H9 (cell line): ENCODE data around the gene ZNF790. TPM values are rescaled to one million over a fixed set of nuclear protein-coding genes. Genes with fewer than 3 reads are reported as not detected.
"Not testable (repeated sequence)": the region's sequence is repeated elsewhere in the genome, so short reads cannot be mapped to it uniquely, and the experiment has no call there.

Experiments
- DNase-seq: peaks from one replicate; pipeline ENCODE4 v3.0.0-alpha.2; 2017
- H2AFZ ChIP-seq: one replicate; pipeline ENCODE4 v1.6.1; 2013; ENCODE audit warnings: mild to moderate bottlenecking, low read length, control low read depth, moderate library complexity
- H2AK5ac ChIP-seq: 2 replicates; pipeline ENCODE4 v1.6.1; 2013; ENCODE audit warnings: low read length, control low read depth, mixed read lengths; ENCODE audit not compliant: insufficient read length
- H2BK120ac ChIP-seq: one replicate; pipeline ENCODE4 v1.6.1; 2013; ENCODE audit warnings: low read depth, mild to moderate bottlenecking, low read length, control low read depth, inconsistent platforms; ENCODE audit not compliant: poor library complexity, severe bottlenecking
- H2BK12ac ChIP-seq: 2 replicates; pipeline ENCODE4 v1.6.1; 2013; ENCODE audit warnings: low read length, control low read depth, mixed read lengths, low read depth; ENCODE audit not compliant: insufficient read length
- H2BK15ac ChIP-seq: 2 replicates; pipeline ENCODE4 v1.6.1; 2013; ENCODE audit warnings: low read depth, low read length, control low read depth
- H2BK20ac ChIP-seq: one replicate; pipeline ENCODE4 v1.6.1; 2013; ENCODE audit warnings: low read depth, mild to moderate bottlenecking, low read length, control low read depth, inconsistent platforms; ENCODE audit not compliant: poor library complexity, severe bottlenecking
- H2BK5ac ChIP-seq: 2 replicates; pipeline ENCODE4 v1.6.1; 2013; ENCODE audit warnings: low read length, control low read depth, mixed read lengths; ENCODE audit not compliant: insufficient read length
- H3K14ac ChIP-seq: 2 replicates; pipeline ENCODE4 v1.6.1; 2013; ENCODE audit warnings: low read length, control low read depth; ENCODE audit not compliant: insufficient read depth
- H3K18ac ChIP-seq: 2 replicates; pipeline ENCODE4 v1.6.1; 2013; ENCODE audit warnings: low read depth, mild to moderate bottlenecking, mixed read lengths, low read length, control low read depth; ENCODE audit not compliant: insufficient read length
- H3K23ac ChIP-seq: 2 replicates; pipeline ENCODE4 v1.6.1; 2013; ENCODE audit warnings: low read length, control low read depth, mixed read lengths, low read depth; ENCODE audit not compliant: insufficient read length
- H3K23me2 ChIP-seq: 2 replicates; pipeline ENCODE4 v1.6.1; 2013; ENCODE audit warnings: low read depth, mild to moderate bottlenecking, mixed read lengths, low read length, control low read depth; ENCODE audit not compliant: insufficient read length, poor library complexity, severe bottlenecking
- H3K27ac ChIP-seq: 2 replicates; pipeline ENCODE4 v1.5.1; 2013; ENCODE audit warnings: low read length, control low read depth, mixed read lengths, low read depth; ENCODE audit not compliant: insufficient read length
- H3K27me3 ChIP-seq: 2 replicates; pipeline ENCODE4 v1.6.1; 2013; ENCODE audit warnings: low read length, control low read depth, inconsistent platforms; ENCODE audit not compliant: insufficient read depth
- H3K4ac ChIP-seq: 2 replicates; pipeline ENCODE4 v1.6.1; 2013; ENCODE audit warnings: low read depth, mild to moderate bottlenecking, control low read depth, inconsistent platforms, low read length, moderate library complexity
- H3K4me1 ChIP-seq: 2 replicates; pipeline ENCODE4 v1.6.1; 2013; ENCODE audit warnings: low read length, control low read depth, inconsistent platforms; ENCODE audit not compliant: insufficient read depth
- H3K4me2 ChIP-seq: 2 replicates; pipeline ENCODE4 v1.6.1; 2013; ENCODE audit warnings: low read length, control low read depth, mixed read lengths; ENCODE audit not compliant: insufficient read length, insufficient read depth
- H3K56ac ChIP-seq: 2 replicates; pipeline ENCODE4 v1.6.1; 2013; ENCODE audit warnings: low read depth, mild to moderate bottlenecking, mixed read lengths, low read length, control low read depth; ENCODE audit not compliant: insufficient read length
- H3K79me1 ChIP-seq: 2 replicates; pipeline ENCODE4 v1.6.1; 2013; ENCODE audit warnings: low read depth, mild to moderate bottlenecking, moderate library complexity, low read length, control low read depth, inconsistent platforms; ENCODE audit not compliant: insufficient read depth, poor library complexity, severe bottlenecking
- H3K79me2 ChIP-seq: 2 replicates; pipeline ENCODE4 v1.6.1; 2013; ENCODE audit warnings: low read length, control low read depth, inconsistent platforms; ENCODE audit not compliant: insufficient read depth
- H3K9ac ChIP-seq: 2 replicates; pipeline ENCODE4 v1.6.1; 2013; ENCODE audit warnings: low read length, control low read depth, mixed read lengths; ENCODE audit not compliant: insufficient read length; ENCODE audit errors: extremely low read depth
- H3K9me3 ChIP-seq: one replicate; pipeline ENCODE4 v1.6.1; 2013; ENCODE audit warnings: low read depth, low read length, inconsistent platforms; ENCODE audit not compliant: control insufficient read depth
- H3T11ph ChIP-seq: one replicate; pipeline ENCODE4 v1.6.1; 2013; ENCODE audit warnings: mild to moderate bottlenecking, low read length, control low read depth, inconsistent platforms
- H4K20me1 ChIP-seq: one replicate; pipeline ENCODE4 v1.6.1; 2013; ENCODE audit not compliant: control insufficient read depth, insufficient read length, insufficient read depth
- H4K5ac ChIP-seq: 2 replicates; pipeline ENCODE4 v1.6.1; 2013; ENCODE audit warnings: low read depth, mild to moderate bottlenecking, mixed read lengths, low read length, control low read depth; ENCODE audit not compliant: insufficient read length
- H4K8ac ChIP-seq: replicated peaks from 2 replicates; pipeline ENCODE4 v1.6.1; 2013; ENCODE audit warnings: low read length, control low read depth, mixed read lengths, low read depth; ENCODE audit not compliant: insufficient read length
- H4K91ac ChIP-seq: 2 replicates; pipeline ENCODE4 v1.6.1; 2013; ENCODE audit warnings: low read depth, mild to moderate bottlenecking, moderate library complexity, mixed read lengths, low read length, control low read depth; ENCODE audit not compliant: insufficient read length
- H3K27ac Mint-ChIP-seq, 3 experiments: 2 replicates in 2 of 3; 3 replicates in 1 of 3; pipeline ENCODE4 v1.8.0; 2020 to 2021; ENCODE audit warnings: mixed read lengths in 3 of 3, mild to moderate bottlenecking in 1 of 3, moderate library complexity in 1 of 3
- H3K27me3 Mint-ChIP-seq: 2 replicates; pipeline ENCODE4 v1.8.0; 2021; ENCODE audit warnings: low read depth, mild to moderate bottlenecking, moderate library complexity, mixed read lengths
- H3K36me3 Mint-ChIP-seq, 3 experiments: 2 replicates in 2 of 3; 3 replicates in 1 of 3; pipeline ENCODE4 v1.8.0; 2020 to 2021; ENCODE audit warnings: low read depth in 3 of 3, mixed read lengths in 3 of 3; ENCODE audit not compliant: insufficient read depth in 1 of 3
- H3K4me1 Mint-ChIP-seq, 2 experiments: 2 replicates each; pipeline ENCODE4 v1.8.0; 2020; ENCODE audit warnings: mixed read lengths in 2 of 2
- H3K4me3 Mint-ChIP-seq, 2 experiments: 2 replicates in 1 of 2; 3 replicates in 1 of 2; pipeline ENCODE4 v1.8.0; 2020 to 2021; ENCODE audit warnings: mild to moderate bottlenecking in 2 of 2, mixed read lengths in 2 of 2, moderate library complexity in 1 of 2
- H3K9me3 Mint-ChIP-seq, 2 experiments: 2 replicates in 1 of 2; 3 replicates in 1 of 2; pipeline ENCODE4 v1.8.0; 2020; ENCODE audit warnings: mild to moderate bottlenecking in 2 of 2, mixed read lengths in 2 of 2, moderate library complexity in 1 of 2
- WGBS: extraction: QIAGEN DNeasy Blood & Tissue Kit; methylation state at CpG from one replicate; pipeline ENCODE4 v1.1.7; 2013; ENCODE audit warnings: missing lambda C conversion rate, low lambda C conversion rate, mixed read lengths; ENCODE audit not compliant: insufficient read length; ENCODE audit errors: extremely low coverage; 5-methylcytosine and 5-hydroxymethylcytosine counted together
- total RNA-seq: library from RNA; stranded (reverse); gene quantifications from 2 replicates; pipeline ENCODE4 v1.2.1, GENCODE V29; 2021
- TF ChIP-seq, protein P1 (sequence below): fragments of 200-600 bp; sonication (generic); conservative IDR thresholded peaks from 3 replicates; pipeline ENCODE4 v1.8.0; 2021; ENCODE audit warnings: antibody characterized with exemption, mild to moderate bottlenecking

Gene ZNF790
- total RNA-seq, 1 experiment from 2014 or later = 8.2 TPM

DNA sequence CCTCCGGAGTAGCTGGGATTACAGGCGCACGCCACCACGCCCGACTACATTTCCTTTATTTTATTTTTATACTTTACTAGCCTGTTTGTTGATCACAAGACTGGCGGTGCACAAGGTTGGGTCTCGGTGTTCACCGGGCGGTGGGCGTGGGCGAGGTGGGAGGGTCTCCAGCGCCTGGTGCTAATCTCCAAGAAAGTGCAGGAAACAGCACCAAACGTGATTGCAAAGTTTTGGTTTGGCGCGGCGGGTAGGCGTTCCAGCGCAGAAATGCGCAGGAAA is 41.5 kb downstream of the ZNF790 start:
- TF ChIP-seq, protein P1, sequence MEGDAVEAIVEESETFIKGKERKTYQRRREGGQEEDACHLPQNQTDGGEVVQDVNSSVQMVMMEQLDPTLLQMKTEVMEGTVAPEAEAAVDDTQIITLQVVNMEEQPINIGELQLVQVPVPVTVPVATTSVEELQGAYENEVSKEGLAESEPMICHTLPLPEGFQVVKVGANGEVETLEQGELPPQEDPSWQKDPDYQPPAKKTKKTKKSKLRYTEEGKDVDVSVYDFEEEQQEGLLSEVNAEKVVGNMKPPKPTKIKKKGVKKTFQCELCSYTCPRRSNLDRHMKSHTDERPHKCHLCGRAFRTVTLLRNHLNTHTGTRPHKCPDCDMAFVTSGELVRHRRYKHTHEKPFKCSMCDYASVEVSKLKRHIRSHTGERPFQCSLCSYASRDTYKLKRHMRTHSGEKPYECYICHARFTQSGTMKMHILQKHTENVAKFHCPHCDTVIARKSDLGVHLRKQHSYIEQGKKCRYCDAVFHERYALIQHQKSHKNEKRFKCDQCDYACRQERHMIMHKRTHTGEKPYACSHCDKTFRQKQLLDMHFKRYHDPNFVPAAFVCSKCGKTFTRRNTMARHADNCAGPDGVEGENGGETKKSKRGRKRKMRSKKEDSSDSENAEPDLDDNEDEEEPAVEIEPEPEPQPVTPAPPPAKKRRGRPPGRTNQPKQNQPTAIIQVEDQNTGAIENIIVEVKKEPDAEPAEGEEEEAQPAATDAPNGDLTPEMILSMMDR = no peak
- H3K27ac ChIP-seq = no peak overlapping the region
- no peak for DNase-seq
- H3K23ac ChIP-seq = no peak overlapping the region
- peaks cover 17 to 37% (median 33%) of the 10 kb centered on the region in 3 experiments for H3K36me3 Mint-ChIP-seq
- H3K4me1 Mint-ChIP-seq = no peaks in the 10 kb centered on the region
- H2AFZ ChIP-seq = no peak overlapping the region
- no peak overlapping the region for H4K8ac ChIP-seq
- peak overlapping the region; percentile 49 for H3K4me2 ChIP-seq
- H2BK20ac ChIP-seq = no peak overlapping the region
- H3K56ac ChIP-seq = no peak overlapping the region
- no peak overlapping the region for H3K9ac ChIP-seq
- H4K20me1 ChIP-seq = no peaks in the 10 kb centered on the region
- H3K4me1 ChIP-seq = no peaks in the 10 kb centered on the region
- peak overlapping the region; percentile 61 for H2BK120ac ChIP-seq
- no peaks in the 10 kb centered on the region for H3K23me2 ChIP-seq
- H3K4ac ChIP-seq = no peak overlapping the region; the same call in 1 of the 2 replicates
- no peaks in the 10 kb centered on the region; the same call in 1 of the 2 replicates for H3K27me3 Mint-ChIP-seq
- no peak overlapping the region for H3T11ph ChIP-seq
- no peak overlapping the region for H2BK15ac ChIP-seq
- H3K14ac ChIP-seq = peak overlapping the region; percentile 12; the same call in 1 of the 2 replicates
- H4K91ac ChIP-seq = no peak overlapping the region
- H3K4me3 Mint-ChIP-seq = no peak overlapping the region
- H2BK5ac ChIP-seq = no peak overlapping the region
- peaks cover 19% of the 10 kb centered on the region for H3K9me3 ChIP-seq
- H3K27ac Mint-ChIP-seq = no peak overlapping the region
- no peaks in the 10 kb centered on the region for H3K27me3 ChIP-seq
- WGBS = no CpG with 5 or more reads among the region's 19 CpGs
- peaks cover 5% of the 10 kb centered on the region; the same call in 1 of the 2 replicates for H3K79me2 ChIP-seq
- H3K79me1 ChIP-seq = no peaks in the 10 kb centered on the region
- H4K5ac ChIP-seq = no peak overlapping the region
- H3K18ac ChIP-seq = peak overlapping the region; percentile 57
- no peak overlapping the region for H2BK12ac ChIP-seq
- peaks cover 75 to 82% of the 10 kb centered on the region in 2 experiments for H3K9me3 Mint-ChIP-seq
- H2AK5ac ChIP-seq = no peak overlapping the region

DNA sequence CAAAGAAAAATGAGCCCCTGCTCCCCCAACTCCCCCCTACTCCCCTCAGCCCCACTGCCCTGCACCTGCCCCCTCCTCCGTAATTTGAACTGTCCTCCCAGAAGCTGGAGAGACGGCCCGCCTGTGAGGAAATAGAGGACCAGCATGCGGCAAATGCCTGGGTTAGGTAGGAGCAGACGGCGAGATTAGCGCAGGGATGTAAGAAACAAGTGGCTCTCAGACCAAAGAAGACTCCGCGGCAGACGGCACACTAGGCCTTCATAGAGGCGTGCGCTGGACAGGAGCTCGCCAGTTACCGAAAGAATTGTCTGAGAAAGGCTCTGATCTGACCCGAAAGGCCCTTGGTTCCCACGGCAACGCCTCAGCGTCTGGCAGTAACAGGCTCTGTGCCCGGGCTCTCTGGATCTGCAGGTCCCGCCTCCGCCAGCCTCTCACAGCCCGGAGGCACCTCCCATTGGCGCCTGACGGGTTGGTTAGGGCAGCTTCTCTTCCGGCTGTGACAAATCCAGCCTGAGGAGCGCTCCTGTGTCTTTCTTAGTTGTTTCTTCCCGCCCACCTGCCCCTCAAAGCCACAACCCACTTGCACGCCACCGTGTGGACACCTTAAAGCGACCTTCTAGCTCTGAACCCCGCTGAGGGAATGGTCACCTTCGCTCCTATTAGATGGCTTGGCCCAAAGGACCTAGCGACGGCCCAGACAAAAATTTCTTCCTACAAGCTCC is 46.6 kb downstream of the ZNF790 start:
- peak overlapping the region; percentile 46 for H3K4me2 ChIP-seq
- H3K27ac ChIP-seq, H2BK5ac ChIP-seq, H2BK15ac ChIP-seq, H3K14ac ChIP-seq, H2BK120ac ChIP-seq, H2AFZ ChIP-seq, H3K27me3 ChIP-seq, H3K4ac ChIP-seq, H4K5ac ChIP-seq, H3T11ph ChIP-seq, H3K4me3 Mint-ChIP-seq, H4K8ac ChIP-seq, H3K23ac ChIP-seq, H2AK5ac ChIP-seq, H4K91ac ChIP-seq, H3K27ac Mint-ChIP-seq, H2BK12ac ChIP-seq, H3K56ac ChIP-seq, DNase-seq, H3K4me1 ChIP-seq, H3K79me1 ChIP-seq, H3K9ac ChIP-seq, H3K9me3 ChIP-seq, H2BK20ac ChIP-seq, H3K23me2 ChIP-seq, H3K4me1 Mint-ChIP-seq, H3K27me3 Mint-ChIP-seq, H3K79me2 ChIP-seq, H4K20me1 ChIP-seq: not testable (repeated sequence)
- H3K9me3 Mint-ChIP-seq = peaks cover 70 to 80% of the 10 kb centered on the region in 2 experiments
- H3K36me3 Mint-ChIP-seq = peaks cover 13 to 35% (median 15%) of the 10 kb centered on the region in 3 experiments; a peak in 6 of 7 replicates
- peak overlapping the region; percentile 79 for H3K18ac ChIP-seq
- WGBS = no CpG with 5 or more reads among the region's 34 CpGs
